GM19372 (cell line): ENCODE results near the gene GREB1L.
"Not testable (repeated sequence)": the region's sequence is repeated elsewhere in the genome, so short reads cannot be mapped to it uniquely, and the experiment has no call there.

Experiments used
- ATAC-seq: cut with Tn5 transposase; IDR thresholded peaks from one replicate; pipeline ENCODE4 v1.9.1; 2021; ENCODE audit warnings: mild to moderate bottlenecking, low read depth, moderate library complexity; ENCODE audit not compliant: unreplicated experiment

The GREB1L gene

GRCh38 chr18:21359746-21360145, 117.7 kb downstream of the GREB1L start:
- ATAC-seq = no peak

GRCh38 chr18:21361307-21361880, 119.4 kb downstream of the GREB1L start:
- ATAC-seq = no peak

GRCh38 chr18:21362831-21363230, 120.8 kb downstream of the GREB1L start:
- no peak for ATAC-seq

- ATAC-seq = no peak
Observed at GRCh38 chr18:21363348-21363747, 121.3 kb downstream of the GREB1L start.

GRCh38 chr18:21364471-21364870, 122.4 kb downstream of the GREB1L start:
- ATAC-seq = no peak

GRCh38 chr18:21366896-21367295, 124.9 kb downstream of the GREB1L start:
- no peak for ATAC-seq

GRCh38 chr18:21369146-21369545, 127.1 kb downstream of the GREB1L start:
- ATAC-seq = no peak

GRCh38 chr18:21369597-21369996, 127.6 kb downstream of the GREB1L start:
- ATAC-seq = not testable (repeated sequence)

- ATAC-seq = no peak
Observed at GRCh38 chr18:21383031-21383430, 141.0 kb downstream of the GREB1L start.

- no peak for ATAC-seq
Observed at GRCh38 chr18:21386523-21387240, 144.7 kb downstream of the GREB1L start.

- no peak for ATAC-seq
Observed at GRCh38 chr18:21387886-21388285, 145.9 kb downstream of the GREB1L start.

GRCh38 chr18:21389283-21389682, 147.3 kb downstream of the GREB1L start:
- no peak for ATAC-seq

GRCh38 chr18:21389903-21390302, 147.9 kb downstream of the GREB1L start:
- no peak for ATAC-seq

- no peak for ATAC-seq
Observed at GRCh38 chr18:21391074-21391673, 149.1 kb downstream of the GREB1L start.

GRCh38 chr18:21393986-21394385, 152.0 kb downstream of the GREB1L start:
- ATAC-seq = no peak

GRCh38 chr18:21398121-21398520, 156.1 kb downstream of the GREB1L start:
- ATAC-seq = no peak

GRCh38 chr18:21402272-21402671, 160.2 kb downstream of the GREB1L start:
- ATAC-seq = no peak

- ATAC-seq = no peak
Observed at GRCh38 chr18:21404426-21404825, 162.4 kb downstream of the GREB1L start.

GRCh38 chr18:21406116-21406515, 164.1 kb downstream of the GREB1L start:
- ATAC-seq = no peak

GRCh38 chr18:21408681-21409080, 166.6 kb downstream of the GREB1L start:
- no peak for ATAC-seq

- ATAC-seq = no peak
Observed at GRCh38 chr18:21433436-21433835, 191.4 kb downstream of the GREB1L start.

GRCh38 chr18:21439431-21439846, 197.4 kb downstream of the GREB1L start:
- no peak for ATAC-seq
